ENCODE data around the gene C1orf50. TPM values are rescaled to one million over a fixed set of nuclear protein-coding genes. Genes with fewer than 3 reads are reported as not detected.

The C1orf50 gene
- total and polyA plus RNA-seq, 2 of the 4 experiments (the other 2 are of a cell fraction) = 2.0 to 6.0 TPM

GRCh38 chr1:42783092-42783491 lies 16.0 kb downstream of the C1orf50 start:
- no peak for ATAC-seq (ENCODE audit: low read depth)
- Histone ChIP-seq H3K4me2 (ENCODE audit: low read depth, low read length) (no peak overlapping the region), H3K4me3 (ENCODE audit: insufficient read depth, low read depth, low read length) (no peak overlapping the region), H3K56ac (ENCODE audit: extremely low read depth, insufficient read depth, low read length) (no peak overlapping the region), H3K18ac (ENCODE audit: low read depth, low read length) (no peak overlapping the region), H3K23ac (ENCODE audit: low read depth, low read length) (no peak overlapping the region), H2AK9ac (replicated peaks; ENCODE audit: low read depth, low read length, poor library complexity) (no peak overlapping the region), H3K9me1 (ENCODE audit: insufficient read depth, low read length) (peaks cover 5% of the 10 kb centered on the region; the same call in 1 of the 2 replicates), H2AK5ac (ENCODE audit: low read depth, low read length) (no peak overlapping the region), H2BK20ac (ENCODE audit: low read depth, low read length) (no peak overlapping the region), H2BK15ac (ENCODE audit: low read depth, low read length) (no peak overlapping the region), H4K91ac (ENCODE audit: insufficient read depth, low read depth, low read length) (no peak overlapping the region), H3K14ac (replicated peaks; ENCODE audit: low read depth, low read length) (no peak overlapping the region), H2BK5ac (ENCODE audit: low read depth, low read length, poor library complexity, severe bottlenecking) (no peak overlapping the region), H4K5ac (ENCODE audit: low read depth, low read length) (no peak overlapping the region), H4K8ac (ENCODE audit: low read depth in 2 of 2, low read length in 2 of 2) (no peak overlapping the region), H3K79me1 (ENCODE audit: low read depth in 1 of 2, low read length in 2 of 2) (no peaks in the 10 kb centered on the region; a peak in 1 of 4 replicates), H3K36me3 (ENCODE audit: control insufficient read depth, insufficient read depth, low read length) (peaks cover 4% of the 10 kb centered on the region), H3K9ac (ENCODE audit: low read depth, low read length) (no peak overlapping the region), H3K27ac (ENCODE audit: insufficient read depth, low read length) (no peak overlapping the region), H2AFZ (replicated peaks; ENCODE audit: low read length, poor library complexity) (no peak overlapping the region), H3K27me3 (ENCODE audit: control insufficient read depth, insufficient read depth, low read length) (no peaks in the 10 kb centered on the region), H3K4me1 (ENCODE audit: control insufficient read depth, insufficient read depth, low read length) (peaks cover 3% of the 10 kb centered on the region; the same call in 1 of the 2 replicates), H3K9me3 (ENCODE audit: control insufficient read depth, insufficient read depth, low read length) (no peaks in the 10 kb centered on the region), H4K20me1 (ENCODE audit: insufficient read depth, low read length) (no peaks in the 10 kb centered on the region; the same call in 1 of the 2 replicates), H3K4ac (ENCODE audit: low read depth, low read length) (no peak overlapping the region), H2BK120ac (ENCODE audit: low read depth, low read length) (no peak overlapping the region)
- in situ Hi-C loops (cut with MboI; ENCODE audit: low sequenced_read_pairs) (loop anchor here (10.0 kb wide), 1 partner anchor 132 kb away; no protein-coding TSS in a partner anchor), dilution Hi-C loops (cut with HindIII; ENCODE audit: low sequenced_read_pairs, unreplicated experiment) (no loop called here), intact Hi-C loops (cut with micrococcal nuclease) (no loop called here)
- no TSS peak for BruUV-seq (replicated peaks)
- CTCF ChIA-PET = interaction anchor here (0.7 kb wide), 1 partner anchor 16 kb away, joined by 5 read pairs; the partner anchor contains the start of genes C1orf50 and P3H1
- no peak for DNase-seq
- TF ChIP-seq RFX5 (IDR thresholded peaks at IDR 0.05; ENCODE audit: low read depth, low read length) (no peak), NFE2L2 (IDR thresholded peaks at IDR 0.05; ENCODE audit: low read depth, low read length) (no peak), MAFK (IDR thresholded peaks at IDR 0.05; ENCODE audit: low read depth, low read length) (no peak), RCOR1 (IDR thresholded peaks at IDR 0.05; ENCODE audit: insufficient replicate concordance, low read length) (no peak), MXI1 (IDR thresholded peaks at IDR 0.05; ENCODE audit: borderline replicate concordance, low read depth, low read length) (no peak), CTCF (conservative IDR thresholded peaks at IDR 0.05; ENCODE audit: low read depth, low read length) (no peak), CEBPB (IDR thresholded peaks at IDR 0.05; ENCODE audit: low read depth, low read length) (no peak), RAD21 (IDR thresholded peaks at IDR 0.05; ENCODE audit: low read length) (no peak), CHD1 (IDR thresholded peaks at IDR 0.05; ENCODE audit: low read depth, low read length) (no peak), MAZ (IDR thresholded peaks at IDR 0.05; ENCODE audit: borderline replicate concordance, low read depth, low read length) (no peak), USF2 (IDR thresholded peaks at IDR 0.05; ENCODE audit: low read depth, low read length) (no peak), ELK1 (IDR thresholded peaks at IDR 0.05; ENCODE audit: borderline replicate concordance, low read depth, low read length) (no peak), POLR2A (IDR thresholded peaks at IDR 0.05; ENCODE audit: low read depth, low read length) (no peak), BHLHE40 (IDR thresholded peaks at IDR 0.05; ENCODE audit: low read depth, low read length) (no peak), FOS (IDR thresholded peaks at IDR 0.05; ENCODE audit: low read depth, low read length) (no peak), SMC3 (IDR thresholded peaks at IDR 0.05; ENCODE audit: low read depth, low read length) (no peak)
- no CpG with 5 or more reads among the region's 2 CpGs for WGBS, 2 experiments (ENCODE audit: extremely low coverage in 2 of 2, insufficient read length in 1 of 2)
- POLR2A ChIA-PET (ENCODE audit: unreplicated experiment) = no interaction called here
